NAMALWA (cell line): ENCODE measurements around the gene PTPN14.
"Not testable (repeated sequence)": the region's sequence is repeated elsewhere in the genome, so short reads cannot be mapped to it uniquely, and the experiment has no call there.

ENCODE experiments used
- DNase-seq: peaks from one replicate; pipeline ENCODE4 v3.0.0-alpha.2; 2015; ENCODE audit warnings: low spot score

Gene PTPN14

DNA sequence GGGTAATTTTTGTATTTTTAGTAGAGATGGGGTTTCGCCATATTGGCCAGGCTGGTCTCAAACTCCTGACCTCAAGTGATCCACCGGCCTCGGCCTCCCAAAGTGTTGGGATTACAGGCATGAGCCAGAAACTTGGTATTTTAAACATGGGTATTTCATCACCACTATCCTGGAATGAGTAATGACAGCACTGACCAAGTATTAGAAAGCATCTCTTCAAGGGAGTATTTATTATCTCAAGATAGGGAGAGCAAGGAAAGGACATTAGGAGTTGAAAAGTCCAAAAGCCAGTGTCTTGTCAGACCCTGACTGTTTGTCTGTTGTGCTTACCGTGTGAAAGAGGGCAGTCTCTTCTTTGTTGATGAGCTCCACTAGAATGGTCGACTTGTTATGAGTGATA, 156.8 kb downstream of the PTPN14 start:
- DNase-seq: not testable (repeated sequence)

DNA sequence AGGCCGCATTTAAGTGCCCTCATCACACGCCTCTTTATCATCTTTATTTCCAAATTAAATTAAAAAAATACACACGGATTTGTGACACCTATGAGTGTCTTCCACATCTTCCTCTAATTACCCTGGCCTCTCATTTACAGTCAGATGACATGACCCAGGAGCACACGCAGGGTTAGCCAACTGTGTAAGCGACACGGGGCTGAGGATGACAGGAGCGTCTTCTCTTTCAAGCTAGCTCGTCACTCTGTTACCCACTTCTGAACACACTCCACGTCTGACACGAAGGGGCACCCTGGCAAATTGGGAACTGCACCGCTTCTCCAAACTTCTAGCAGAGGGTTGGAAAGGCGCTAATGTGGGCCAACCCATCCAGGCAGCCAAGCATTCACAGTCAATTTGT, 158.3 kb downstream of the PTPN14 start:
- DNase-seq: no peak

DNA sequence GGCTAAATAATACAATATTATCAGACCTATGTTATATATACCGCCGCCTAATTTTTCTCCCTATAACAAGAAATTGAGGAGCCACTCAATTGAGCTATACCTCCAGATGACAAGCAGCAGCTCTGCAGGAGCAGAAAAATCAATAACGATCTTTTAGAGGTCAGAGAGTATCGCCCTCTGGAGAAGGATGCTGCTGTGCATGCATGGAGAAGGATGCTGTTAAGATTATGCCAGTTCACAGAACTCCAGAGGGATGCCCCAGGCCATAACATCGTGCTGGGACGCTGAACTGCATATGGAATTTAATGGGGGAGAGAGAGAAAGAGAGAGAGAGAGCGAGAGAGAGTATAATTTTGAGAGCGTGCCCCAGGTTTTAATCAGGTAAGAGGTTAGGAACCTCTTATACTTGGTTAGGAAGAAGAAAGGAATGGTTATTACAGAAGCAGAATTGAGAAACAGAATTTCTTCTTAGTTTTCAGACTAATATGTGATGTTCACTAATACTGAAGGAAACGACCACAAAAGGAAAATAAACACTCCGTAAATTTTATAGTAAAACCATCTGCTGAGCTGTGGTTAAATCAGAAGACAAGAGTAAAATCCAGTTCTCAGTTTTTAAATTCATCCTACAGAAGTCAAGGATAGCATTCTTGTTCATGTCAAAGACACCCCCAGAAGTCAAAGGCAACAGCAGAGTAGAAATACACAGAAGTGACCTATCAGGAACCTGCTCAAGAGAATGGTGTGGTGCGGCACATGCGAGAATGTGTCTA, 159.3 kb downstream of the PTPN14 start:
- no peak for DNase-seq

DNA sequence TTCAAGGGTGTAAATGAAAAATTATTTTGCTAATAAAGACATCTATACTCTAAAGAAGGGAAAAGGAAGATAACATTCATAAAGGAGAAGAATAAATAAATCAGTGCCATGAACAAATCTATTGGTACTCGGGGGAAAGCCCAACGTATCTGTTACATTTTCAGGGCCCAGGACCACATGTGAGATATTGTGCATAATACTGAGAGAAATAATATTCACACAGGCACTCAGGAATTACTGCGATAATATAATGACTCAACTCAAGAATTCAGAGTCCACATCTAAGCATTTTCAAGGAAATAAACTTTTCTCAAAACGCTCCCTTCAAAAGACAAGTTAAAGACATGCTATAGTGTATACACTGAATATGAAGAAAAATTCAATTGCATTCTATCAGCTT, 161.7 kb downstream of the PTPN14 start:
- DNase-seq: no peak

DNA sequence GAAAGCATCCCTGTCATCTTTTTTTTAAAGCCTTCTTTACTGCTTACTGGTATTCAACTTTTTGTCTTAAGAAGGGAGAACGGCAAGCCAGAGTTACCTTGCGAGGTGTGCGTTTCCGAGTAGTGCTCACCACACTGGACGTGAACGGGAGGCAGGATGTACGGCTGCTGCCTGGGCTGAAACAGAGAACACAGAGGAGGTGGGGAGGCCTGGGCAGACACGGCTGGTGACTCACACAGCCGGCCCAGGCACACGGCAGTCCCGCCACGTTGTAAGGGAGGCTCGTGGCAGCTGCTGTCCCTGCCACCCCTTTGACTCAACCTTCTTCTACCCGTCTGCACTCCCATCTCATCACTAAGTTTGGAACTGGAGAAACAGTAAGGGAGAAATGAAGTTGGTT, 164.7 kb downstream of the PTPN14 start:
- no peak for DNase-seq

DNA sequence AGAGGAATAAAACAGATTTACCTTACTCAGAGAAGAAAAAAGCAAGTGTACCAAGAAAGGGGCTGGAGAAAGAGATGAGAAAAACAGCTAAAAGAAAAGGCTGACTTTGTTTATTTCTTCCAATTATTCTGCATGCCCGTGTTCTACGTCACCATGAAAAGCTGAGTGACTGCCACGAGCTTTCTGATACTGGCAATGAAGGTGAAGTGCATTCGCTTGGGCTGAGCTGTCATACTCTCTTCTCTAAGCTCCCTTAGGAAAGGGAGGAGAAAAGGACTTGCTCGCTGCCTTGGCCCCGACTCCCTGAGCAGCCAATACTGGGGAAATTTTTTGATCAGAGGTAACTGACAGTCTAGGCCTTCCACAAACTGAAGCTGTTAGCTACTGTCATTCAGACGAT, 165.1 kb downstream of the PTPN14 start:
- no peak for DNase-seq

DNA sequence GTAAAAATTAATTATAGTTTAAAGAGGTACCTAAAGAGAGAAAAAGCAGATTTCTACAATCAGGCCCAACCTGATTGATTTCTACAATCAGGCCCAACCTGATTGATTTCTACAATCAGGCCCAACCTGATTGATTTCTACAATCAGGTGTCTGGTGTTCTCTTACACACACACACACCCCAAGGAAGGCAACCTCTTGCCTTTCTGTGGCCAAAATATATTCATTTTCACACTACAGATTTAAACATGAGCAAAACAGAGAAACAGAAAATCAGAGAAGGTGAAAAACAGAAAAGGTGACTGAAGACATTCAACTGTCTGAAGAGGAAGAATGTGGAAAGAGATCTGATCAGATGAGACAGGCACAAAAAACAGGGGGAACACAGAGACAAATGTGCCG, 166.0 kb downstream of the PTPN14 start:
- DNase-seq: no peak

DNA sequence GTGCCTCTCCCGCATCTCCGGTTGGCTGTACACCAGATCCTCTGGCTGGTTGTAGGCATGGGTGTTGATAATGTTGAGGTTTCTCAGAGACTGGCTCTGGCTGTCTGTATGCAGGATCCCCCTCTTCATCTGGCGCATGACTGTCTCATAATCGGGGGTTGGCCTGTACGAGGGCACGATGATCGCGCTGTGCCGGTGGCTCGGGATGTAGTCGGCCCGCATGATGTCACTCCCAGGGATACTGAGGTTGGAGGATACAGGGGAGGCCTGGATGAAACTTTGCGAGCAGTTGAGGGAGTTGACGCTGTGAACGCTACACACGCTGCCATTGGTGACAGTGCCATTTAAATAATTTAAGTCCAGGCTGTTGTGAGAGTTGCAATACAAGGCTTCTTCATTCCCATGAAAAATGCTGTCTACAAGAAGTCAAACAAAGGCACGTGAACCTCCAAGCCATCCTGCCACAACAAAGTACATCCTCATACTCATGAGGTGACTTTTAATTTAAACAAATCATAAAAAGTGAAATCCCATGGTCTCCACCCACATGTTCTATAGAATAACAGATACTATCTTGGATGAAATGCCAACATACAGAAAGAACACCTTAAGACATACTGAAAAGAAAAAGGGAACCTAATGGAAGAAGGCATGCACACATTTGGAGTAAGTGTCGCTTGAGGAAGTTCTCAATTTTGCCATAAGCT, 166.9 kb downstream of the PTPN14 start:
- DNase-seq: no peak

DNA sequence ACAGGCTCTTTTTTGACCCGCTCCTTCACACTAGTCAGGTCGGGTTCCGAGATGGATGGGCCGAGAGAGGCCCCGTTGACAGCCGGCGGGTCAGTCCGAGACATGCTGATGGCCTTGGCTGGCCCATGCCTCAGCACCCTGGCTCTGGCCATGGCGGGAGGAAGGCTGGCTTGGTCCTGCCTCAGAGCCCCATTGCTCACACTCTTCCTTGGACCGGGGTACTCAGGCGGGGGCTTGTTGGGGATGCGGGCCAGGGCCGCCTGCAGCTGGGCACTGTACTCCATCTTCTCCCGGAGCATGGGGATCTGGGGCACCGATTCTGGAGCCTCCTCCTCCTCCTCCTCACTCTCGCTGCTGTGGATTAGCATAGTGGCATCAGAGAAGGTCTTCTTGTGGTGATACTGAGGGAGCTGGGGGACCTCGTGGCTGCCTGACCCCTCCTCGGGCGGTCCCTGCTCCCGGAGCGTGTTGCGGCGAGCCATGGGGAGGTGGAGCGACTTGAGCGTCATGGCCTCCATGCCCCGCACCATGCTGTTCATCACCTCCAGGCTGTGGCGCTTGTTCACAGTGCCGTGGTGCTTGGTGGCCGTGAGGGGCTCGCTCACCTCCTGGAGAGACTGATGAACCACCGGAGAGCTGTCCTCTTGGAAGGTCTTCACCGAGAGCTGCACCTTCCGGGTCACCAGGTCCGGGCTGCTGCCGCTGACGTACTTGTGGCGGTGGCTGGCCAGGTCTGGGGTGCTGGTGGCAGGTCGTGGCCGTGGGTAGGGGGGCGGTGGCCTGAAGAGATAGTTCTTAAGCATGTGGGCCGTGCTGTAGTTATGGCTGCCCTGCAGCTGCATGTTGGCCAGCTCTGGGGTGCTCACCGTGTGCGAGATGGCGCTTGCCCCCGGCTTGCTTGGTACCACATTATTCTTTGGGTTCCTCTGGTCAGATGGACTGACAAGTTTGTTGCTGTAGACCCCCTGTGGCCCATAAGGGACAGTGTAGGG, 167.7 kb downstream of the PTPN14 start:
- no peak for DNase-seq

DNA sequence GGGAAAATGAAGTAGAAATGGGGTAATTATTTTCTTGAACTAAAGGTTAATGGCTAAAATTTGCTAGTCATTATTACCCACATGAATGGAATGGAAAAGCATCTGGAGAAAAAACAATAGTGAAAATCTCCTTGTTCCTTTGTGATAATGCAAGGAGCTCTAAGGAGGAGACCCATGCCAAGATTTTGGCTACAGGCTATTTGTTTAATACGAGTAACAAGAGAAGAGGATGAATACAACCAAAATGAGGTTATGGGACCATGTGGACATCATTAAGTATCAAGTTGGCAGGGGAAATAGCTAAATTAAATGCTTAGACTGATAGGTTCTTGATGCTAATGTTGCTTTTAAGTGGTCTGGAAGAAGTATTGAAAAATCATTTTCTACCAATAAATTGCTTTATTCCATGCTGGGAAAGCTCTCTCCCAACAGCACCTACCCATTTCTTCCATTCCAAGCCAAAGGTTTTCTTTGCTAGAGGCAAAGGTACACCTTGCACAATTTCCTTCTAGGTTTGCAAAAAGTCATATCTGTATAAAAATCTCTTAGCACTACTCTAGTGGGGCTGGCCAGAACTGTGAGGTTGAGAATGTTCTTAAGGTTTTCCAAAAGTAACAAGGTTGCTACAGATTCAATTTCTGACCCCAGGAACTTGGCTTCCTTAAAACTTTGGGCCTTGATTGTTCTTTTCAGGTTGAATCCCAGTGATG, 170.3 kb downstream of the PTPN14 start:
- no peak for DNase-seq

DNA sequence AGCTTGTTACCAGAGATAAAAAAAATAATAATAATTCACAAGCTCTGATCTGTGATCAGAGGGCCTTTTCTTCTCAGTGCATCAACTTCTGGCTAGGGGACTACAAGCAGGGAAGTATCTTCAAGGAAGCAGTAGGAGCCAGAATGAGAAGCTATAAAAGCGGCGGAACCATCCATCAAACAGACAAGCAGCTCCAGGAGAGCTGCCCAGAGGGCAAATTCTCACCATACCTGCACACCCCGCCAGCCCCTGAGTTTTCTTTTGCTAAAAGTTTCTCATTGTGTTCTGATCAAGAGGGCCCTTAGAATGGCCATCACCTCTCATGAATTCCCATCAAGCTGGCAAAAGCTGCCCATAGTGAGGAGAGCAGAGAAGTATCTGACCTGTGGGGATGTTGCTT, 171.0 kb downstream of the PTPN14 start:
- no peak for DNase-seq

DNA sequence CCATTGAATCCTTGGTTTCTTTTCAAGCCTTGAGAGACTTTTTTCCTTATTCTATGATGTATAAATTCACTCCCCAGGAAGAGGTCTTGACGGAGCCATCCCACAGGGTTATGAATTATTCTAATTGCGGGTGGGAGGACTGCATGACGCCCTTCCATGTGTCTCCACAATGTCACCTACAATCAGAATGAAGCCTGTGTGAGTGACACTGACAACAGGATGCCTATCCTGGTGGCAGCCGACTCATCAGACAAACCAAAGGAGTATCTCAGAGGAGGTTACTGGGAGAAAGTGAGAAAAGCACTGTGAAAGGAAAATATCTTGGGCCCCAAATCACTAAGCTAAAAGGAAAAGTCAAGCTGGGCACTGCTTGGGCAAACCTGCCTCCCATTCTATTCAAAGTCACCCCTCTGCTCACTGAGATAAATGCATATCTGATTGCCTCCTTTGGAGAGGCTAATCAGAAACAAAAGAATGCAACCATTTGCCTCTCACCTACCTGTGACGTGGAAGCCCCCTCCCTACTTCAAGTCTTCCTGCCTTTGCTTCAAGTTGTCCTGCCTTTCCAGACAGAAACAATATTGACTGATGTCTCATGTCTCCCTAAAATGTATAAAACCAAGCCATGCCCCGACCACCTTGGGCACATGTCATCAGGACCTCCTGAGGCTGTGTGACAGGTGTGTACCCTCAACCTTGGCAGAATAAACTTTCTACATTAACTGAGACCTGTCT, 172.0 kb downstream of the PTPN14 start:
- no peak for DNase-seq

DNA sequence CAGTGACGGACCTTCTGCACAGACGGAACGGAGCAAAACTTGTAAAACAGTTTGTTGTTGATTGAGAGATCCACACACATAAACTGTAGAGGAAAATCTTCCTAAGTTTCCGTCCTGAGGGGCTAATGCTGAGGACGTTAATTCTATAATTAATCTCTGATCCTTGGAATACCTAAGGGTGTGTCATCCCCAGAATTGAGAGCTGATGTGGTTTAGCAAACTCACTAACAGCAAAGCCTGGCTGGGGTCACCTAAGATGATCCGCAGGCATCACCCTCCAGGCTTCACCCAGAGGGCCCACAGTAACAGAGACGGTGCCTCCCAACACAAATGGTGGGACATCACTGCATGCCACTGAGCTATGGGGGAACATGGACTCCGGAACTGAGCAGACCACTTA, 172.9 kb downstream of the PTPN14 start:
- no peak for DNase-seq

DNA sequence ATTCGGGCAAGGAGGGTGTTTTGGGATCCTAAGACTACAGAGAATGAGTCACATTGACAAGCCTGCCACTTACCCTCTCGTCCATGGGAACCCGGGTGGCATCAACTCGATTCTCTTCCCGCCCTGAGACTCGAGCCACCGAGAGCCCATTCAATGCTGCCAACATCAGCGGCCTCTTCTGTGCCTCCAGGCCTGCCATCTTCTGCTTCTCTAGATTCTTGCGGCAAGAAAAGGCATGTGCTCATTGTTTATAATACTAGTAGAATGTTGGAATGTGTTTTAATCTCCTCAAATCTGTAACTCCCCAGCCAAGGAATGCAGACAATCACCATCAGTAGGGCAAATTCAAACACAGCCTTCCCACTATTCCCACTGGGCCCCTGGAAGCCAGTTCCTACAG, 173.5 kb downstream of the PTPN14 start:
- no peak for DNase-seq

DNA sequence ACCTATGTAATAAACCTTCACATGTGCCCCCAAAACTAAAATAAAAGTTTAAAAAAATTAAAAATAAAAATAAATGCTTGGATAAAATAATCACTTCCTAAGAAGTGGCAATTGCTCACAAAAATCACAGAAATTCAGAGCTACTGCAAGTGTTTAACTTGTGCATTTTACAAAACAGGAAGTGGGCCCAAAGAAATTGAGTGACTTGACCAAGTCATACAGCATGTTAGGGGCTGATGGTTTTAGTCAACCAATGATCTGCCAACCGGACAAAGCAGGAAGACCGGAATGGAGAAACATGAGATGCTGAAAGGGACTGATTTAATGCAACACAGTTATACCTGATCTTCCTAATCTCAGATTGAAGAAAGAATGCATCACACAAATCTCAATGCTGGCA, 173.9 kb downstream of the PTPN14 start:
- no peak for DNase-seq

DNA sequence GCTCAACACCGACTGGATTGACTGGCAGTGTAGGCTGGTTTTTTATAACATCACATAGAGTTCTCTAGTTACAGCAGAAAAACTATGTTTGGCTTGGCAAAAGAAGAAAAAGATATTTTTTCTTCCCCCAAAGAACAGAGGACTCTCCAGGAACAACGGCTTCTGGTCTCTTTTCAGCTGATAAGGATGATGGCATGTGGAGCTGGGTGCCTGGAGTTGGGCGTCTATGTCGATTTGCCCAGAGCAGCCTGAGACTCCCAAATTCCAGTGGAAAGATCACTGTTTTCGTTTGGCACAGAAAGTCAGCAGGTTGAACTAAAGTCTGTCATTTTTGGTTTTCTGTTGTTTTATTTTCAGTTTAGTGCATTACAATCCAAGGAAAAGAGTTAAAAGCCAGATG, 179.3 kb downstream of the PTPN14 start:
- no peak for DNase-seq

DNA sequence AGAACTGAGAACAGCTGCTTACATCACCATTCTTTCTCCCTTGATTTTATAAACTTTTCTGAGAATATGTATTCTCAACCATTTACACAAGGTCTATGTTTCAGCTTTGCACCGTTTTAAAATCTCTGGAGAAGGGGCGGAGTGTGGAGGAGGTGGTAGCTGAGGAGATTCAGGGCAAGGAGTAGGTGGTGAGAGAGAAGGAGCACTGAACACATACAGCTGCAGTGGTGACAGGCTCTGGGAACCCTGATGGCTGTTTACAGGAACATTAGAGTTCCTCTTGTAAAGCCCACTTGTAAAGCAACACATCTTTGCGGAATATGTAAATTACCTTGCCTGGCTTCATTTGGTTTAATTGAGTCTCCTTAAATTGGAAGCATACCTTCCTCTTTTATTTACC, 180.8 kb downstream of the PTPN14 start:
- DNase-seq: no peak

DNA sequence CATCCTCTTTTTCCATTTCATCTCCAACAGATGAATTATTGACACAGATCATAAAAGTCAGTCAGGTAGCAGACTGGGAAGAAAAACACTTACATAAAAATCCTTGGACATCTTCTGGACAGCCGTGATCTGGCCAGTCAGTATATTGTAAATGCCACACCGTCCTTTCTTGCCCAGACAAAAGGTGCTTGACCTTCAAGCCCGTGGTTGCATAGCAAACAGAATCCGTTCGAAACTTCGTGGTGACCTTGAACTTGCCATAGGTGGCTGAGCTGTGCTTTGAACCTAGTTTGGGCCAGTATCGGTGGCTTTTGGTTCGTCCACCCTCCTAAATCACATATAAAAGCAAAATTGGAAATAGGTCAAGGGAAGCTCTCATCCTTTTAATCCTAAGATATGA, 182.0 kb downstream of the PTPN14 start:
- DNase-seq: no peak

DNA sequence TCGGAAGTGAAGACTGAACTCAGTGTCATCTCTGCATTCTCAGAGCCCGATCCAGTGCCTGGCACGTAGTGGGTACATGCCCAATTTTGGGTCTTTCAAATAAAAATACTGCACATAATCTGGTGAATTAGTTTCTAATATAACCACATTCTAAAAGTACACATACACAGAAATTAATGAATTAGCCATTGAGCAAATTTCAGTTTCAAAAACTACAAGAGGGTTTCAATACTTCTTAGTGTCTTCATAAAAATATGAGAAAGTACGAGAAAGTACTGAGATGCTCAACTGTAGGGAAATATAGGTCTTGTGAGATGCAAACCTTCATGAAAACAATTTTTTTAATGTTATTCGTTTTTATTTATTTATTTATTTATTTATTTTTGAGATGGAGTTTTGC, 183.6 kb downstream of the PTPN14 start:
- no peak for DNase-seq

DNA sequence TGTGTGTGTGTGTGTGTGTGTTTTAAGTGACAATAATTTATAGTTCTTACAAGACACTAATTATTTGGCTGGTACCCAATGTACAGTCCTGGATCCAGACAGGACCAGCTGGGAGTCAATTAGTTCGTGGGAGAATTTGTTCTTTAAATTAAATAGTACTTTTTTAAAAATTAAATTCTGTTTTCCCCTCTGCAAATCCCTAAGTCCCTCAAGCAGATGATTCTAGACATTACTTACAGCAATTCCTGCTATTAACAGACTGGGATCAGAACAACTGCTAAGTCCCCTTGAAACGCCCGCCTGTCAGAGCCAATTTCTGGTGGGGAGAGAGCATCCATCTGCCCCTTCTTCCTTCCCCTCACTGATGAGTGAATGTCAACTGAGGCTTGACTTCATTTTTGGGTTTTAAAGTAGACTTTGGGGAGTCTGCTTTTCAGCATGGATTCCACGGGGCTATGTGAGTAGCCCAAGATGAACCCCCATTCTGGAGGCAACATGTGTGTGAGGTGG, 186.6 kb downstream of the PTPN14 start:
- no peak for DNase-seq

DNA sequence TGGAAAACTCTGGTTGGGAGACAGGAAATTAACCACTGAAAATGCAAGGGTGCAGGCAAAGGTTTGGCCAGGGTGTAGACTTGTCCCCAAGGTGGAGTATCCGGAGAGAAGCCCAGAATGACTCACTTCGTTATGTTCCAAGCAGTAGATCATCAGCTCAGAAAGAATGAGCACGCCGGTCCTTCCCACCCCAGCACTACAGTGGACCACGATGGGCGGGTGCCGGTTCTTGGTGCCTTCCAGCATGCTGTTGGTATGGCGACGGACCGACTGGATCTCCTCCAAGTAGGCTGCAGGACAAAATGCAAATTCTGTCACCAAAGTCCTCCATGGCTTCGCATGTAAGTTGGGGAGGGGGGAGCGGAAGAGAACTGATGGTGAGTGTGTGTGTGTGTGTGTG, 187.0 kb downstream of the PTPN14 start:
- no peak for DNase-seq
